G401 (cell line): ENCODE measurements around the gene SERPINA3. TPM values are rescaled to one million over a fixed set of nuclear protein-coding genes. Genes with fewer than 3 reads are reported as not detected.
"Not testable (repeated sequence)": the region's sequence is repeated elsewhere in the genome, so short reads cannot be mapped to it uniquely, and the experiment has no call there.

Experiments
- DNase-seq: peaks from one replicate; pipeline ENCODE4 v3.0.0-alpha.2; 2015; ENCODE audit warnings: low spot score
- in situ Hi-C: cut with HindIII; loops from 2 replicates; pipeline ENCODE4 v1.10.0; 2016; ENCODE audit warnings: low sequenced_read_pairs, mixed read lengths
- total RNA-seq: library from RNA; depleted of rRNA; stranded (reverse); fragments of >200 nt; shearing (Covaris generic); gene quantifications from 2 replicates; pipeline ENCODE4 v1.2.3, GENCODE V29; 2014

SERPINA3 gene
- total RNA-seq, 1 experiment from 2014 or later, result not detected

- in situ Hi-C loops, result no loop called here
These were observed 12.6 kb downstream of the SERPINA3 start for GRCh38 chr14:94624537-94625352.

GRCh38 chr14:94625353-94625635, 13.1 kb downstream of the SERPINA3 start:
- in situ Hi-C loops, result no loop called here
- DNase-seq, result no peak

More at GRCh38 chr14:94624537-94625352, 12.6 kb downstream of the SERPINA3 start:
- DNase-seq, result no peak

GRCh38 chr14:94628578-94628977, 16.4 kb downstream of the SERPINA3 start:
- in situ Hi-C loops, result no loop called here

GRCh38 chr14:94630396-94630795, 18.2 kb downstream of the SERPINA3 start:
- in situ Hi-C loops, result no loop called here
- no peak for DNase-seq

More at GRCh38 chr14:94628578-94628977, 16.4 kb downstream of the SERPINA3 start:
- no peak for DNase-seq

GRCh38 chr14:94631050-94631449, 18.9 kb downstream of the SERPINA3 start:
- DNase-seq, result no peak
- in situ Hi-C loops, result no loop called here

- in situ Hi-C loops, result no loop called here
- DNase-seq, result no peak
These were observed 19.5 kb downstream of the SERPINA3 start for GRCh38 chr14:94631536-94632304.

GRCh38 chr14:94632305-94632590, 20.1 kb downstream of the SERPINA3 start:
- in situ Hi-C loops, result no loop called here
- no peak for DNase-seq

- in situ Hi-C loops, result no loop called here
- DNase-seq, result no peak
These were observed 20.9 kb downstream of the SERPINA3 start for GRCh38 chr14:94633121-94633520.

- no peak for DNase-seq
- in situ Hi-C loops, result no loop called here
These were observed 23.0 kb downstream of the SERPINA3 start for GRCh38 chr14:94635154-94635553.

- DNase-seq, result no peak
- in situ Hi-C loops, result no loop called here
These were observed 24.7 kb downstream of the SERPINA3 start for GRCh38 chr14:94636744-94637412.

- in situ Hi-C loops, DNase-seq: not testable (repeated sequence)
These were observed 25.6 kb downstream of the SERPINA3 start for GRCh38 chr14:94637814-94638213.

- DNase-seq, result no peak
- in situ Hi-C loops, result no loop called here
These were observed 26.1 kb downstream of the SERPINA3 start for GRCh38 chr14:94638339-94638738.

- in situ Hi-C loops, result no loop called here
- no peak for DNase-seq
These were observed 27.0 kb downstream of the SERPINA3 start for GRCh38 chr14:94638961-94639817.

GRCh38 chr14:94640721-94641631, 28.8 kb downstream of the SERPINA3 start:
- no peak for DNase-seq

GRCh38 chr14:94641632-94641955, 29.4 kb downstream of the SERPINA3 start:
- DNase-seq, result no peak
- in situ Hi-C loops, result no loop called here

More at GRCh38 chr14:94640721-94641631, 28.8 kb downstream of the SERPINA3 start:
- in situ Hi-C loops, result no loop called here

GRCh38 chr14:94643316-94644101, 31.3 kb downstream of the SERPINA3 start:
- in situ Hi-C loops, result no loop called here
- no peak for DNase-seq

- no peak for DNase-seq
- in situ Hi-C loops, result no loop called here
These were observed 31.9 kb downstream of the SERPINA3 start for GRCh38 chr14:94644102-94644535.

GRCh38 chr14:94646066-94646465, 33.9 kb downstream of the SERPINA3 start:
- DNase-seq, result no peak
- in situ Hi-C loops, result no loop called here
